Retinal pigment epithelial cell (primary cell): ENCODE results near the gene ADAMTS2.

ENCODE experiments used
- DNase-seq: peaks from one replicate; pipeline ENCODE4 v3.0.0-alpha.2; 2010; ENCODE audit warnings: low read depth
- H3K4me3 ChIP-seq: 2 replicates; pipeline ENCODE4 v1.5.1; 2011; ENCODE audit warnings: mild to moderate bottlenecking, low read length, control low read depth, moderate library complexity
- TF ChIP-seq, protein P1 (sequence below): conservative IDR thresholded peaks from 2 replicates; pipeline ENCODE4 v1.5.1; 2011; ENCODE audit warnings: low read depth, low read length, control low read depth, inconsistent platforms

The ADAMTS2 gene

DNA sequence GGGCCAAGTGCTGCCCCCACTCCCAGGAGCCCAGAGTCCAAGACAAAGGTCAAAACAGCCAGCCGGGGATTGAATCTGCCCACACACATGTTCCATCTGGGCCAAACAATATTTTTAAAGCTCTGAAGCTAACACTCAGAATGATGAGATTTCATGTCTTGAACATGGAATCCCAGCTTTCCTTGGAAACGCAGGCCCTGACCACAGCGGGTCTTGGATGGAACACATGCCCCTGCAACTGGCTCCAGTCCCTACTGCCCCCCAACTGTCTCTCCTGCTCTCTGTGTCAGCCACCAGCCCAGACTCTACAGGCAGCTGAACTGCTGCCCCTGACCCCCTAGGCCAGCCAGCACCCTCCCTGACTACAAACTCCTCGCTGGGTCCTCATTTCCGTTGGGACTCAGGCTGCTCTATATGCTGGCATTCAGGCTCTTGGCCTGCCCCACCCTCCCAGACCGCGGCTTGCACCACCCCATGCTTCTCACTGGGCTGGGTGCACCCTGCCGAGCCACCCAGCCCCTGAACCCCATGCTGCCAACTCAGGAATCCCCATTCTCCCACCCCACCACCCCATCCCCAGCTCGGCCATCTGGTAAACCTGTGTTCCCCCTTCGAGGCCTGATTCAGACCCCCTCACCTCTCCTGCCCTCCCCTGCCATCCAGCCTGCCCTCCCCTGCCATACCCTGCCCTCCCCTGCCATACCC is 71.7 kb downstream of the ADAMTS2 start:
- no peak for DNase-seq
- no peak overlapping the region for H3K4me3 ChIP-seq
- TF ChIP-seq, protein P1, sequence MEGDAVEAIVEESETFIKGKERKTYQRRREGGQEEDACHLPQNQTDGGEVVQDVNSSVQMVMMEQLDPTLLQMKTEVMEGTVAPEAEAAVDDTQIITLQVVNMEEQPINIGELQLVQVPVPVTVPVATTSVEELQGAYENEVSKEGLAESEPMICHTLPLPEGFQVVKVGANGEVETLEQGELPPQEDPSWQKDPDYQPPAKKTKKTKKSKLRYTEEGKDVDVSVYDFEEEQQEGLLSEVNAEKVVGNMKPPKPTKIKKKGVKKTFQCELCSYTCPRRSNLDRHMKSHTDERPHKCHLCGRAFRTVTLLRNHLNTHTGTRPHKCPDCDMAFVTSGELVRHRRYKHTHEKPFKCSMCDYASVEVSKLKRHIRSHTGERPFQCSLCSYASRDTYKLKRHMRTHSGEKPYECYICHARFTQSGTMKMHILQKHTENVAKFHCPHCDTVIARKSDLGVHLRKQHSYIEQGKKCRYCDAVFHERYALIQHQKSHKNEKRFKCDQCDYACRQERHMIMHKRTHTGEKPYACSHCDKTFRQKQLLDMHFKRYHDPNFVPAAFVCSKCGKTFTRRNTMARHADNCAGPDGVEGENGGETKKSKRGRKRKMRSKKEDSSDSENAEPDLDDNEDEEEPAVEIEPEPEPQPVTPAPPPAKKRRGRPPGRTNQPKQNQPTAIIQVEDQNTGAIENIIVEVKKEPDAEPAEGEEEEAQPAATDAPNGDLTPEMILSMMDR: no peak

DNA sequence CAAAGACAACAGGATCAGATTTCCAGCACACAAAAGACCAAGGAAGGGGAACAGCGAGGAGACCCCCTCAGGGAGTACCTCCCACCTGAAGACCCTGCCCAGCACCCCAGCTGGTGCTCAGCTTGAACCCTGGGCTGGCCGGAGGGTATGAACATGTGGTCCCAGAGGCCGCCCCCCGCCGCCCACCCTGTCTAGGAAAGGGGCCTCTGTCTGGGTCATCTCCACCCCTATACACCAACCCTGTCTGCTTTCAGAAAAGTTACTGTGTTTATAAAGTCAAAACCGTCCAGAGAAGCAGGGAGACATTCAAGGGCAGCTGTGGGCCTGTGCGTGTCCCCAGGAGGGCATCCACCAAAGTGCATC is 72.2 kb downstream of the ADAMTS2 start:
- DNase-seq: no peak
- H3K4me3 ChIP-seq: no peak overlapping the region
- TF ChIP-seq, protein P1: no peak

DNA sequence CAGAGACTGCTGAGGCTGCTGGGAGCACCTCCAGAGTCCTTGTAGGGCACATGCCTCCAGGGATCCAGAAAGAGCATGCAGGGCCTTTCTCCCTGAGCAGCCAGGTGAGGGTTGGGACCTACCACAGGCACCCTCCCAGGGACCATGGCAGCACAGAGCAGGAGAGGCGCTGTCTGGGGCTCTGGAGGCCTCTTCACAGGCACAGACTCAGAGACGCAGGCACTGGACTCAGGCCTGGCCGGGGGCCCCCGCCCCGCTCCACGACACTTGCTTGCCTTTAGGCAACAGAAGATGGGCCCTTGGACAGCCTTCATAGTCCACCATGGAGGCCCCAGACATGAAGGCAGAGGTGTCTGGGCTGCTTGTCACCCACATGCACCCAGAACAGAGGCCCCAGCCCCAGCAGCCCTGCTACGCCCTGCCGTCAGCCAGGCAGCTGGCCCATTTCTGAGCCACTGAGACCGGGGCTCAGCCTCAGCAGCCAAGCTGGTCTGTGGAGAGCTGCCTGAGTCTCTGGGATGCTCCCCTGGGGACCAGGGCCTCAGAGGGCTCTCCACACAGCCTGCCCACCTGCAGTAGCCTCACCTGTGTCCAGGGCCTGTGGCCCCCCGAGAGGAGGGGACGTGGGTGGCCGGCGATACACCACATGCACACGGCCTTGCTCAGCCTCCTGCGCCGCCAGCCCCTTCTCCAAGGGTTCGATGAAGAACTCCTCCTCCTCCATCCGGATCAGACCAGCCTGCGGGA is 72.8 kb downstream of the ADAMTS2 start:
- DNase-seq: no peak
- TF ChIP-seq, protein P1: no peak

DNA sequence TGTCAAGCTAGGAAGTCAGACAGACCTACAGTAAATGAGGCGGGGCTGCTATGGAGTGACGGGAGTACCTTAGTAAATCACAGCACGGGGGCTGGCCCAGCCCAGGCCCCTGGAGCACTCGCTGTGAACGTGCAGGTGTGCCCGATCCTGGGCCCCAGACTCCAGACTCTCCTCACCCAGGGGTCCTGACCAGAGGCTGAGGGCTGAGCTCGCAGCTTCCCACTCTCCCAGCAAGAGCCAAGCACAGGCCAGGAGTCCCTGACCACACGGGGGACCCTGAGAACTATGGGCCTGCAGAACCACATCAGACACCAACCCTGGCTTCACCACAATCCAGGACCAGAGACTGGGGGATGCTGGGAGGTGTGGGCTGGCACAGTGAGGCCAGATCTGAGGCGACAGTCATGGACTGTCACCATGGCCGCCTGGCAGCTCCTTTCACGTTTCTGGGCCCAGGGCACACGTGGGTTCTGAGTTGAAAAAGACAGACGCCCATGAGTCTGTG is 73.4 kb downstream of the ADAMTS2 start:
- DNase-seq: no peak
- TF ChIP-seq, protein P1: no peak
- no peak overlapping the region for H3K4me3 ChIP-seq

More for the DNA sequence above, 72.8 kb downstream of the ADAMTS2 start:
- no peak overlapping the region for H3K4me3 ChIP-seq

DNA sequence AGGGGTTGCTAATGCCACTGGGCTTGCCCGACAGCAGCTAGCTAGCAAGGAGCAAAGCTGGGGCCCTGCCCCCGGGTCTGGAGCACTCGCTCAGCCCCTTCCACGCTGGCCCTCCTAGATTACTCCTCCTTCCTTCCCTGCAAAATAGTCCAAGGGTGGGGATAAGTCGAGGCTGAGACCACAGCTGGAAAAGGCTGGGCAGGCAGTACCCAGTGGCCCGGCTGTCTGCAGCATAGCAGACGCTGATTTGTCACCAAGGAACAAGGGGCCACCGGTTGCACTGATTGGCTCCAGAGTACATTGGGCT is 73.9 kb downstream of the ADAMTS2 start:
- H3K4me3 ChIP-seq: no peak overlapping the region
- TF ChIP-seq, protein P1: no peak
- no peak for DNase-seq

DNA sequence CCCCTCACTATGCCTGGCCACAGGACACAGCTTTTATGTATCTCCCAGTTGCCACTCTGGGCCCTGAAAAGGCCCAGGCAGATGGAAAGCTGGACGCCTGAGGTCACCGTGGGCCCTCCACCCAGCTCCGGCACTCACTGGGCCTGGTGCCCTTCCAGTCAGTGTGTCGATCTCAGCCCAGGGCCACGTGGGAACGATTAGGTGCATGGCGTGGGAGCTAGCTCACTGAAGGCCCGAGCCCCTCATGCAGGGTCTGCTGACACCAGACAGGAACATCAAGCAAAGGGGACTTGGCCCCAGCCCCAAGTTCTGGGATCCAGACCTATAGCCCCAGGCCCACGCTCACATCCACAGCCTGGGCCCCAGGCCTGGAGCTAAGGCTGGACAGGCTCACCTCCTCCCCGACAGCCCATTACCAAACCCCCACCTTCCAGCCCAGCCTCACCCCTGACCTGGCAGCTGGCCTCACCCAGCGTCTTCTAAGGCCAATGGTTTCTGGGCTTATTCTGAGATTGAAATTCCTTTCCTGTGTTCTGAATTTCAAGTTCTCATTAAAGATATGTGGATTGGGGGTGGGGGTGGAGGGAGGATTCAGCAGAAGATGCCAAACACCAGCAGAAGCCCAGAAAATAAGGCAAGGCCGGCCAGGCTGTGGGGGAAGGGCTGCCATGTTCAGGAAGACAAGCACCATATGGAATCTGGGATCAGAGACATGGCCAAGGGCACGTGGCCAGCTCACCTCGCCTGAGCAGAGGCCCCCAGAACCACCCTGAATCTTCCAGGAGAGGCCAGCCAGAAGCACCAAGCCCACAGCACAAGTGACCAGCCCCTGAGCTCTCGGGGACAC is 74.5 kb downstream of the ADAMTS2 start:
- TF ChIP-seq, protein P1: no peak
- H3K4me3 ChIP-seq: no peak overlapping the region
- no peak for DNase-seq
